COLO829 (cell line): ENCODE data around the gene MPI.
A peak's percentile ranks its signal among the peaks of the same experiment; 100 is the strongest.
"Not testable (repeated sequence)": the region's sequence is repeated elsewhere in the genome, so short reads cannot be mapped to it uniquely, and the experiment has no call there.

Source experiments
- DNase-seq: peaks from one replicate; pipeline ENCODE4 v3.0.0; 2012; ENCODE audit warnings: low spot score

Gene MPI

GRCh38 chr15:74935193-74935592 is 45.4 kb downstream of the MPI start:
- not testable (repeated sequence) for DNase-seq

GRCh38 chr15:74937272-74937589 is 47.4 kb downstream of the MPI start:
- DNase-seq = no peak

- DNase-seq = peak; percentile 60
These were observed 47.9 kb downstream of the MPI start, which contains the start of gene COX5A for GRCh38 chr15:74937590-74938371. COX5A (minus strand) TSS chr15:74938073; CDS start chr15:74938014, 59 bp downstream.

GRCh38 chr15:74950078-74950908 is 60.5 kb downstream of the MPI start:
- peak; percentile 58 for DNase-seq

GRCh38 chr15:74951006-74951405 is 61.2 kb downstream of the MPI start:
- no peak for DNase-seq
